Measurements from ENCODE around the gene EXOC1L. TPM values are rescaled to one million over a fixed set of nuclear protein-coding genes. Genes with fewer than 3 reads are reported as not detected.

EXOC1L gene
- total RNA-seq, 1 experiment from 2014 or later, result not detected

DNA sequence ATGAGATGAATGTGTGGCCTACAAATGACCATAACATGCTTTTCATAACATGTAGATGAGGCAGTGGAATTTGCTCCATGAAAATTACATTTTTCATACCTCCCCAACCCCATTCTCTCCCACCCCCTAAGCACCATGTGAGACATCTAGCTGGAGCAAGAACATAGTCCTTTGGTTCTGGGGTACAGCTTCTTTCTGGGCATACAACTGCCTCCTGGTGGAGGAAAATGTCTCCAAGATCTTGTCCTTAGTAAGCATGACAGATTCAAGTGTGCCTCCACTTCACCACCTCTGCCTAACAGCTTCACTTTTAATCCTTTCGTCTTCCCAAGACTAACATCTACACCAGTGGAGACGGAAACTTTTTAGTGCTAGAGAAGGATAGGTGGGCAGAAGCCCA is 8.0 kb downstream of the EXOC1L start:
- Histone ChIP-seq H3K4me3 (replicated peaks in 1 of 2; ENCODE audit: low read depth in 1 of 2, low read length in 2 of 2) (no peak overlapping the region), H3K79me2 (ENCODE audit: insufficient read depth, low read length) (no peaks in the 10 kb centered on the region), H3K9me2 (ENCODE audit: insufficient read depth) (0 out of 2 replicates have a peak, but pooled peaks cover 2% of the 10 kb centered on the region), H3K27ac (ENCODE audit: low read depth, low read length) (no peak overlapping the region), H3K9ac (ENCODE audit: low read length) (no peak overlapping the region), H4K20me1 (ENCODE audit: insufficient read depth) (no peaks in the 10 kb centered on the region), H3K9me3 (ENCODE audit: control insufficient read depth in 1 of 2, insufficient read depth in 1 of 2, low read depth in 1 of 2, low read length in 2 of 2) (no peaks in the 10 kb centered on the region), H3K4me1 (ENCODE audit: control insufficient read depth in 1 of 2, insufficient read depth in 2 of 2, low read length in 2 of 2) (no peaks in the 10 kb centered on the region), H2AFZ (ENCODE audit: low read depth, low read length, poor library complexity, severe bottlenecking) (no peak overlapping the region), H3K27me3 (ENCODE audit: insufficient read depth, low read length) (no peaks in the 10 kb centered on the region), H3K4me2 (ENCODE audit: low read length) (no peak overlapping the region), H3K36me3 (ENCODE audit: control insufficient read depth in 1 of 2, insufficient read depth in 2 of 2, low read length in 2 of 2) (no peaks in the 10 kb centered on the region)
- TF ChIP-seq, protein P1, sequence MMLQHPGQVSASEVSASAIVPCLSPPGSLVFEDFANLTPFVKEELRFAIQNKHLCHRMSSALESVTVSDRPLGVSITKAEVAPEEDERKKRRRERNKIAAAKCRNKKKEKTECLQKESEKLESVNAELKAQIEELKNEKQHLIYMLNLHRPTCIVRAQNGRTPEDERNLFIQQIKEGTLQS (IDR thresholded peaks at IDR 0.05), result no peak
- TF ChIP-seq CBX3 (IDR thresholded peaks at IDR 0.05; ENCODE audit: low read depth), result no peak
- intact Hi-C loops (cut with micrococcal nuclease), result no loop called here
- ATAC-seq, result no peak
- DNase-seq (ENCODE audit: low read depth, low spot score), result no peak
- ChIA-PET POLR2A (no interaction called here), RAD21 (ENCODE audit: low non-redundant PET in 1 of 2, low total read pairs in 2 of 2, uncharacterized antibody in 2 of 2, unreplicated experiment in 2 of 2) (no interaction called here), CTCF (no interaction called here)
- BruUV-seq (replicated peaks), result no TSS peak

DNA sequence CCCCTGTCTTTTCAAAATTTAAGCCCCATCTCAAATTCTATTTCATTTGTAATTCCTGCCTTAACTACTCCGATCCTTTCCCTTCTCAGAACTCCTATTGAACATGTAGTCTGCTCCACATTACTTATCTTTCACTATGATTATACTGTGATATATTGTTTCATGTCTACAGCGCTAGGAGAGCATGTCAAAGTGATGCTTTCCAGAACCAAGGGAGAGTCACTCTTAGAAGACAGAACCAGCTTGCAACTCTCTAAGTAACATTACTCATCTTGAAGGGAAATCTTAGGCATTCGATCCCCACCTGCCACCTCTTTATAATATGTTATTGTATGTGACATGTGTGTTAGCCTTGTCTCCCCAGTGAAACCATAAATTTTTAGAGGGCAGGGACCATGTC is 10.5 kb downstream of the EXOC1L start:
- RAD21 ChIA-PET (ENCODE audit: low non-redundant PET in 1 of 2, low total read pairs in 2 of 2, uncharacterized antibody in 2 of 2, unreplicated experiment in 2 of 2), result no interaction called here
- no peak overlapping the region for H3K4me2 ChIP-seq (ENCODE audit: low read length)
- no peak for DNase-seq (ENCODE audit: low read depth, low spot score)
- TF ChIP-seq TCF7L2 (IDR thresholded peaks at IDR 0.05; ENCODE audit: borderline replicate concordance, extremely low read depth, insufficient read depth, insufficient read length) (no peak), YY1 (IDR thresholded peaks at IDR 0.05; ENCODE audit: extremely low read depth, insufficient replicate concordance, low read depth, low read length) (no peak), POLR2AphosphoS5 (IDR thresholded peaks at IDR 0.05; ENCODE audit: low read depth, low read length) (no peak), ELF1 (IDR thresholded peaks at IDR 0.05; ENCODE audit: borderline replicate concordance, low read depth) (no peak), CBX3 (IDR thresholded peaks at IDR 0.05; ENCODE audit: low read depth) (no peak), POLR2A (IDR thresholded peaks at IDR 0.05; ENCODE audit: borderline replicate concordance, extremely low read depth, insufficient read depth, insufficient read length) (no peak), CEBPB (IDR thresholded peaks at IDR 0.05; ENCODE audit: low read depth) (no peak), FOSL1 (IDR thresholded peaks at IDR 0.05; ENCODE audit: low read depth) (no peak), ZFX (IDR thresholded peaks at IDR 0.05) (no peak)
- TF ChIP-seq, protein P2, sequence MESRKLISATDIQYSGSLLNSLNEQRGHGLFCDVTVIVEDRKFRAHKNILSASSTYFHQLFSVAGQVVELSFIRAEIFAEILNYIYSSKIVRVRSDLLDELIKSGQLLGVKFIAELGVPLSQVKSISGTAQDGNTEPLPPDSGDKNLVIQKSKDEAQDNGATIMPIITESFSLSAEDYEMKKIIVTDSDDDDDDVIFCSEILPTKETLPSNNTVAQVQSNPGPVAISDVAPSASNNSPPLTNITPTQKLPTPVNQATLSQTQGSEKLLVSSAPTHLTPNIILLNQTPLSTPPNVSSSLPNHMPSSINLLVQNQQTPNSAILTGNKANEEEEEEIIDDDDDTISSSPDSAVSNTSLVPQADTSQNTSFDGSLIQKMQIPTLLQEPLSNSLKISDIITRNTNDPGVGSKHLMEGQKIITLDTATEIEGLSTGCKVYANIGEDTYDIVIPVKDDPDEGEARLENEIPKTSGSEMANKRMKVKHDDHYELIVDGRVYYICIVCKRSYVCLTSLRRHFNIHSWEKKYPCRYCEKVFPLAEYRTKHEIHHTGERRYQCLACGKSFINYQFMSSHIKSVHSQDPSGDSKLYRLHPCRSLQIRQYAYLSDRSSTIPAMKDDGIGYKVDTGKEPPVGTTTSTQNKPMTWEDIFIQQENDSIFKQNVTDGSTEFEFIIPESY (IDR thresholded peaks at IDR 0.05; ENCODE audit: extremely low read depth, insufficient replicate concordance, low read length), result no peak
- TF ChIP-seq, protein P3, sequence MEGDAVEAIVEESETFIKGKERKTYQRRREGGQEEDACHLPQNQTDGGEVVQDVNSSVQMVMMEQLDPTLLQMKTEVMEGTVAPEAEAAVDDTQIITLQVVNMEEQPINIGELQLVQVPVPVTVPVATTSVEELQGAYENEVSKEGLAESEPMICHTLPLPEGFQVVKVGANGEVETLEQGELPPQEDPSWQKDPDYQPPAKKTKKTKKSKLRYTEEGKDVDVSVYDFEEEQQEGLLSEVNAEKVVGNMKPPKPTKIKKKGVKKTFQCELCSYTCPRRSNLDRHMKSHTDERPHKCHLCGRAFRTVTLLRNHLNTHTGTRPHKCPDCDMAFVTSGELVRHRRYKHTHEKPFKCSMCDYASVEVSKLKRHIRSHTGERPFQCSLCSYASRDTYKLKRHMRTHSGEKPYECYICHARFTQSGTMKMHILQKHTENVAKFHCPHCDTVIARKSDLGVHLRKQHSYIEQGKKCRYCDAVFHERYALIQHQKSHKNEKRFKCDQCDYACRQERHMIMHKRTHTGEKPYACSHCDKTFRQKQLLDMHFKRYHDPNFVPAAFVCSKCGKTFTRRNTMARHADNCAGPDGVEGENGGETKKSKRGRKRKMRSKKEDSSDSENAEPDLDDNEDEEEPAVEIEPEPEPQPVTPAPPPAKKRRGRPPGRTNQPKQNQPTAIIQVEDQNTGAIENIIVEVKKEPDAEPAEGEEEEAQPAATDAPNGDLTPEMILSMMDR (IDR thresholded peaks at IDR 0.05 in 2 of 3, conservative IDR thresholded peaks at IDR 0.05 in 1 of 3; ENCODE audit: borderline replicate concordance in 1 of 3, insufficient read depth in 1 of 3, low read depth in 2 of 3, low read length in 2 of 3), result no peak
- TF ChIP-seq, protein P4, sequence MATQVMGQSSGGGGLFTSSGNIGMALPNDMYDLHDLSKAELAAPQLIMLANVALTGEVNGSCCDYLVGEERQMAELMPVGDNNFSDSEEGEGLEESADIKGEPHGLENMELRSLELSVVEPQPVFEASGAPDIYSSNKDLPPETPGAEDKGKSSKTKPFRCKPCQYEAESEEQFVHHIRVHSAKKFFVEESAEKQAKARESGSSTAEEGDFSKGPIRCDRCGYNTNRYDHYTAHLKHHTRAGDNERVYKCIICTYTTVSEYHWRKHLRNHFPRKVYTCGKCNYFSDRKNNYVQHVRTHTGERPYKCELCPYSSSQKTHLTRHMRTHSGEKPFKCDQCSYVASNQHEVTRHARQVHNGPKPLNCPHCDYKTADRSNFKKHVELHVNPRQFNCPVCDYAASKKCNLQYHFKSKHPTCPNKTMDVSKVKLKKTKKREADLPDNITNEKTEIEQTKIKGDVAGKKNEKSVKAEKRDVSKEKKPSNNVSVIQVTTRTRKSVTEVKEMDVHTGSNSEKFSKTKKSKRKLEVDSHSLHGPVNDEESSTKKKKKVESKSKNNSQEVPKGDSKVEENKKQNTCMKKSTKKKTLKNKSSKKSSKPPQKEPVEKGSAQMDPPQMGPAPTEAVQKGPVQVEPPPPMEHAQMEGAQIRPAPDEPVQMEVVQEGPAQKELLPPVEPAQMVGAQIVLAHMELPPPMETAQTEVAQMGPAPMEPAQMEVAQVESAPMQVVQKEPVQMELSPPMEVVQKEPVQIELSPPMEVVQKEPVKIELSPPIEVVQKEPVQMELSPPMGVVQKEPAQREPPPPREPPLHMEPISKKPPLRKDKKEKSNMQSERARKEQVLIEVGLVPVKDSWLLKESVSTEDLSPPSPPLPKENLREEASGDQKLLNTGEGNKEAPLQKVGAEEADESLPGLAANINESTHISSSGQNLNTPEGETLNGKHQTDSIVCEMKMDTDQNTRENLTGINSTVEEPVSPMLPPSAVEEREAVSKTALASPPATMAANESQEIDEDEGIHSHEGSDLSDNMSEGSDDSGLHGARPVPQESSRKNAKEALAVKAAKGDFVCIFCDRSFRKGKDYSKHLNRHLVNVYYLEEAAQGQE (IDR thresholded peaks at IDR 0.05; ENCODE audit: low read depth), result no peak

More for the DNA sequence above, 10.5 kb downstream of the EXOC1L start:
- H3K36me3 ChIP-seq (ENCODE audit: control insufficient read depth in 1 of 2, insufficient read depth in 2 of 2, low read length in 2 of 2), result no peaks in the 10 kb centered on the region
- ChIA-PET CTCF (no interaction called here), POLR2A (no interaction called here)
- H3K4me1 ChIP-seq (ENCODE audit: control insufficient read depth in 1 of 2, insufficient read depth in 2 of 2, low read length in 2 of 2), result no peaks in the 10 kb centered on the region
- H3K27ac ChIP-seq (ENCODE audit: low read depth, low read length), result no peak overlapping the region
- no peak overlapping the region for H3K4me3 ChIP-seq (replicated peaks in 1 of 2; ENCODE audit: low read depth in 1 of 2, low read length in 2 of 2)
- H3K9me2 ChIP-seq (ENCODE audit: insufficient read depth), result 0 out of 2 replicates have a peak, but pooled peaks cover 5% of the 10 kb centered on the region
- intact Hi-C loops (cut with micrococcal nuclease), result no loop called here
- ATAC-seq, result no peak
- no peaks in the 10 kb centered on the region for H4K20me1 ChIP-seq (ENCODE audit: insufficient read depth)
- H3K79me2 ChIP-seq (ENCODE audit: insufficient read depth, low read length), result no peaks in the 10 kb centered on the region
- no peak overlapping the region for H2AFZ ChIP-seq (ENCODE audit: low read depth, low read length, poor library complexity, severe bottlenecking)
- H3K9ac ChIP-seq (ENCODE audit: low read length), result no peak overlapping the region
- H3K9me3 ChIP-seq (ENCODE audit: control insufficient read depth in 1 of 2, insufficient read depth in 1 of 2, low read depth in 1 of 2, low read length in 2 of 2), result no peaks in the 10 kb centered on the region
- no TSS peak for BruUV-seq (replicated peaks)
- H3K27me3 ChIP-seq (ENCODE audit: insufficient read depth, low read length), result no peaks in the 10 kb centered on the region

Data from HCT116 (cell line).